ENCODE measurements around the gene SLCO3A1.

The SLCO3A1 gene

GRCh38 chr15:91973481-91973880 is 120.0 kb downstream of the SLCO3A1 start:
- DNase-seq, result no peak

DNA sequence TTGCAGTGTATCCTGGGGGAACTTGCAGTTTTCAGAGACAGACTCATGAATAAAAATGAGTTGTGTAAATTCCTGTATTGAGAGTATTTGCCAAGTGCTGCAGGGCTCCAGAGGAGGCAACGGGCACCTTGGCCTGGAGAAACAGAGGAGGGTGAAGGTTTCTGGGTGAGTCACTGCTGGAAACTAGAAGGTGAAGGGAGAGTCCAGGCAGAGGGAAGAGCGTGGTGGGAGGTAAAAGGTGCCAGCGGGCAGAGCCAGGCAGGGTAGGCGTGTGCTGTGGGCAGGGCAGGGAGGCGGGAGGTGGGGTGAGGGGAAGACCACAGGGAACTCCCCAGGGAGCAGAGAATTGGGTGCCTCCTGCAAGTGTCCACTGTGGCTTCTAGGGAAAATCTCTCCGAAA is 120.8 kb downstream of the SLCO3A1 start:
- DNase-seq, result no peak

DNA sequence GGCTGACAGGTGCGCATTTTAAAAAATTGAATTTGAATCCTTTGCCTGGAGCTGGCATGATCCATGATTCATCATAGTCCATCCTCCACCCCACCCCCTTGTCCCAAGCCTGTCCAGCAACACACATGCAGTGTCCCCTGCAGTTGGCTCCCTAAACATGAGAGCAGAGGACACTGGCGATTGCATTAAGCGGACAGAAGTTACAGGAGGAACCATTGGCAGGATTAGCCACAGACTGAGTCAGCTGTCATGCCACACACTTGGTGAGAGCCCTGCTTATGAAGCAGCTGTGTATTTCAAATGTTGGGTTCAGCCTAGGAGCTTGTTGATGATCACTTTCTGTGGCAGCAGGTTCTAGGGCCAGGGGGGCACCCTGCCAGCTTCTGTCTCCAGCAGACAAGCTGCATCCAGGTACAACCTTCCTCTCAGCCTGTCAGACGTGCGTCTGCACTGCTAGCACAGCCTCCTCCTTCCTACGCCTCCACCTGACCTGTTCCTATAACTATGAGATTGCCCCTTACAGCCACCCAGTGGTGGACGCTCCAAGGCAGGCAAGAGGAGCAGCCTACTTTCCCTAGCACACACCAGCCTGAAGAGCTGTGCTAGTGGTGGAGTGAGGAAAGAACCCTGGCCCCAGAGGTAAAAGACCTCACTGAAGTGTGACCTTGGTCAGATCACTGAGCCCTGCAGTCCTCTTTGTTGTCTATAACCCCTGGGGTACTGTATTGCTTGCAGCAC is 121.9 kb downstream of the SLCO3A1 start:
- DNase-seq, result no peak

DNA sequence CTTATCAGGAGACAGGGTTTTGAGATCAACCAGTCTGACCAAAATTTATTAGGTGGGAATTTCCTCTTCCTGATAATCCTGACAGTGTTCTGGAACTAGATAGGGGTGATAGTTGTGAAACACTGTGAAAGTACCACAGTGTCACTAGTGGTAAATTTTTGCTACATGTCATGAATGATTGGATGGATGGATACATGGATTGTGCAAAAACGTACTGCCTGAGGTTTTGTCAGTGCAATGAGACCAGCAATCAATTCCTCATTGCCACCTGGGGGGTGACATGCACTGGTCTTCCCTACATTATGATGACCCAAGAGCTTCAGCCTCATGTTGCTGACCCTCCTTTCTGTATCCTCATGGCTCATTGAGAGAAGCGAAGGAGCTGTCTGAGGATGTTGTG is 123.5 kb downstream of the SLCO3A1 start:
- DNase-seq, result no peak

DNA sequence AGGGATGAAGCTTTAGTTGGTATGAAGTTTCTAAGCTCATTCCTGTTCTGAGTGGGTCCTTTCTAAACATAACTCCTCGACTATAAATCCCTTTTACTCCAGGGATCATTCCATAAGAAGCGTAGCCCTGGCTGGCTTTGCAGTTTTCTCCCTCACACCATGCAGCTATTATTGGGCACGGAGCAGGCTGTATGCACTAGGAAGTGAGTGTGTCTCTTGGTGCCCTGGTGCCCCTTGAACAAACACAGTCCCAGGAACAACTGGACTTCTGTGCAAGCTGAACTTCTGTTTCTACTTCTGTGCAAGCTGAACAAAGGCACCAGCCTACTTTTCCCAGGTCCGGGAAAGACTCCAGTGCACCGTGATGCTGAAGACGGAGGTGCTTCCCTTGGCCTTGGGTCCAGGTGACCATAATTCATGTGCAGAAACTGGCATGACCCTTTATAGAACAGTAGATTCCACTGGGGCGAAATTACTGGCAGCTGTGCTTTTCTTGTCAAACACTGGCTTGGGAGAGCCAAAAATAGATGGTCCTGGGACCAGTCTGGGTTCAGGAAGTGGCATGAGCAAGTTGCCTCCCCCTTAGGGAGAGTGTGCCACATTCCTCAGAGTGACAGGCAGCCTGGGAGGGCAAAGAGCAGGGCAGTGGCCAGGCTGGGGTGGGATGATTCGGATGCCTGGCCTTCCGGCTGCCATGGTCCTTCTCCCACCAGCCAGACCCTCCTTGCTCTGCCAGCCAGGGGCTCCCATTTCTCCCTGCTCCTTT is 127.2 kb downstream of the SLCO3A1 start:
- no peak for DNase-seq

- no peak for DNase-seq
Measured at GRCh38 chr15:91981821-91982800, 128.6 kb downstream of the SLCO3A1 start.

DNA sequence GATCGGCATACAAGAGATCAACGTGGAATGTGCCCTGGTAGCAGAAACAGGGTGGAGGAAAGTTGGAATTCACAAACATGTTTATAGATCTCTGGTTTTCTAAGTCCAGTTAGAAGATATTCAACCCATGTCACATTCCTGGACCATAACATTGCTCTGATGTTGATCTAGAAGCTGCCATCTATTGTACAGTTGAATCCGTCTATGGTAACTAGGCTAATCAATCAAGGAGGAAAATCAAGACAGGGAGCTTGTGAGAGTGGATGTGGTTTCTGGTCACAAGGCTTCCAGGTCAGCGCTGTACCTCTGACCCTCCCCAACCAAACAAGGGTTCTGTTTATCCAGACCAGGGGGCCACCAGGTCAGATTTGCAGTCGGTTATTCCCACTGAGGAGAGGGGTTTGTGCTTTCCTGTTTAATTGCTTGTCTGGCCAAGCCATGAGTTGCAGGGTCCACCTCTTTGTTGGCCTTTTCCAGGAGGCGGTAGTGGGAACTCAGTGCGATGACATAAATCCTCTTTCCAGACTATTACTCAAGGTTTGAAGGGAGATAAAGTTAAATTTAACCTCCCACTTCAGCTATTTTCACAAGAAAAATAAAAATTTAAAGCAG is 130.3 kb downstream of the SLCO3A1 start:
- no peak for DNase-seq

DNA sequence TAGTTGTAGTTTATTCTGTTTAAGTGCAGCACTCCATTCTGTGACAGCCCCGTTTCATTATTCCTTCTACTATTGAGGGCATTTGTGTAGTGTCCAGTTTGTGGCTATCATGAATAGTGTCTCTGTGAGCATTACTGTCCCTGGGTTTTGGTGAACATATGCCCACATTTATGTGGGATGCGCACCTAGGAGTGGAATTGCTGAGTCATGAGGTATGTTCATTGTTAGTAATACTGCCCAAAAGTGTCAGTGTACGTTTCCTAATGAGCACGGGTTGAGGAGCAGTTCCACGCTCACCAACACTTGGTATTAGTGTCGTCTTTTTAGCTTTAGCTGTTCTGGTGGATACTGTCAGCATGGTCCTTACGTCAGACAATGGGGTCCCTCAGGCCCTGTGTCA is 131.8 kb downstream of the SLCO3A1 start:
- DNase-seq, result no peak

- no peak for DNase-seq
Measured at GRCh38 chr15:91988071-91988470, 134.6 kb downstream of the SLCO3A1 start.

DNA sequence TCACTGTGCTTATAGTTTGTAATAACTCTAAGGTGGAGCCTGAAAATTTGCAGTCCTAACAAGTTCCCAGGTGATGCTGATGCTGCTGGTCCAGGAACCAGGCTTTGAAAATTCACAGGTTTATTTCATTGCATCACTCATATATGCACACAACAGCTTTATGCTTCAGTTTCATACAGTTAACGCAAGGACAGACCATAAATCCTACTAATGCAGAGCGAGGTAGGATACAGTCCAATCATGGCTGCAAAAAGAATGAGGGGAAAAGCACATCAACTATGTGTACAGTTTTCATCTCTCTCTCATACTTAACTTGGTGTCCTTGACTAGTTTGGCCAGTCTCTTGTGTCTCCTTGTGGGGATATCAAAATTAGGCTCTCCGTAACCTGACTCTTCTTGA is 135.1 kb downstream of the SLCO3A1 start:
- no peak for DNase-seq

- no peak for DNase-seq
Measured at GRCh38 chr15:91989821-91990220, 136.3 kb downstream of the SLCO3A1 start.

DNA sequence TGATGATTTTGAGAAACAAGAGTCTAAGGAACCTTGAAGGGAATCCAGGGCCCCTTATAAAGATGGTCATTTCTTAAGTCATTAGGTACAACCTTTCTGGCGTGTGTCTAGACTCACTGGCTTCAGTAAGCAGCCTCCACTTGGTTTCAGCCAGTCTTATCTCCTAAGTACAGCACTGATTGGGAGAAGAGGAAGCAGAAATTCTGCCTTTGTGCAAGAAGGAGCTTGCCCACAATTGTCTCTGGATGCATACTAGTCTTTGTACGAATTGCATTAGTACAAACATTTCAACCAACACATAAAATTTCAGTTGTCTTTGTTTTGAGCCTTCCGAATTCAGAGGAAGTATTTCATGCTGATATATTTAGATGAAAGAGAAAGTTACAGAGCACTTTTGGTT is 139.4 kb downstream of the SLCO3A1 start:
- no peak for DNase-seq

- DNase-seq, result no peak
Measured at GRCh38 chr15:91995146-91995545, 141.6 kb downstream of the SLCO3A1 start.

GRCh38 chr15:91997163-91997562 is 143.7 kb downstream of the SLCO3A1 start:
- no peak for DNase-seq

DNA sequence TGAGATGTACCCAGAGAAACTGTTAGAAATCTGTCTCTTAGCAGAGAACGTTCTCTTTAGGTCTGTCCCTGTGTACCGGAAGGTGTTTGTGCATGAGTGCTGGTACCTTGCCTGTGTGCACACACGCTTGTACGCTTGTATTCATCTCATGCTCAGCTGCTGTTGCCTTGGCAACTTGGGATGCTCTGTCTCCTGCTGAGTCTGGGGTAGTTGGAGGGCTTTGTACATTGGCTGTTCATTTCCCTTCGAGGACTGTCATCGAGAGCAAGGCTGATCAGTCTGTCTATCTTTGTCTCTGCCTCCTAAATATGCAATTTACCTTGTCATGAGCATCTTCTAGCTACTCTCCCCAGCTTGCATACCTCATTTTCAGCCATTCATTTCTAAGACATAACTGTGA is 147.2 kb downstream of the SLCO3A1 start:
- no peak for DNase-seq

DNA sequence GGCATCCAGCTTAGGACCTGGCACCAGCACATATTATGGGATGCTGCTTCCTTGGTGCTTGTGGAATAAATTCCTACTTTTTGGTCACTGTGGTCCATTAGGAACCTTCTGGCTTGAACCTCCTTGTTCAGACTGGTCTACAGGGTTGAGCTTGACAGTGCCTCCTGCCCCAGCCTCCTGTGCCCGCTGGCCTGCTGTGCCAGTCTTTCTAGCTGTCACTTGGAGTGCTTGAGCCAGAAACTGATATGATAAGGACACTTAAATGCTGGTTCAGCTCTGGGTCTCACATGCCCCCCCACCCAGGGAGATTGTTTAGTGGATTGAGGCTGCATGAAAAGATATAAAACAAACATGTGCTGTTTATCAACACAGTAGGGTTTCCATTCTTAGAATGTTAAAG is 147.8 kb downstream of the SLCO3A1 start:
- no peak for DNase-seq

DNA sequence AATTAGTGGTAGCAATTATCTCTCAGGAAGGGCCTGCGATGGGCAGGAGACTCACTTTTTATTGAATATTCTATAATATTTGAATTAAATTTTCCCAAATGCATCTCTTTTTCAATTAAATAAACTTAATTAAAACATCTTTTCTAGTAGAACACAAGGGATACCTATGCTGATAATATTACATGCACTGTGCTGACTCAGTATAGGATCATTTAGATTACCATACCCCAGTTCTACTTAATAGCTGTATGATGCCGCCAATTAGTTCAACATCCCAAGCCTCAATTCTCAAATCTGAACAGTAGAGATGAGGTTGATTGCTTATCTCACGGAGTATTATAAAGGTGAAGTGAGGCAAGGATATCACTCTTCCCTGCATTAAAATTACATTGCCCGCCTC is 149.2 kb downstream of the SLCO3A1 start:
- DNase-seq, result no peak

GRCh38 chr15:92003515-92004067 is 150.1 kb downstream of the SLCO3A1 start:
- no peak for DNase-seq

DNA sequence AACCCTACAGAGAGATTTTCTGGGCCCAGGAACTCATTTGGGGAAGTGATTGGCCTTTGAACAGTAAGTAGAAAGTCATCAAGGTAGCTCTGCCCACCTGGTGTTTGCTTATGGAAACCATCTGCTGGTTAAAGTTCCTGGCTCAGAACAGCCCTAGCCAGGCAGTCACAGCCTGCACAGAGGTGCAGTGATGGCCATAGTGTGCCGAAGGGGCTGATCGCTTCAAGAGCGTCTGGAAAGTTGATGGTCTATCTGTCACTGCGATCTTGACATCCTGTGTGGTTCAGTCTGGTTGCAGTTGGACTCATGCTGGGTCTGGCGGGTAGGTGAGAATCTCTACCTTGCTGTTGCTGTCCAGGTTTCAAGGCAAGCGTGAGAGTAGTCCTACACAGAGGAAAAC is 151.6 kb downstream of the SLCO3A1 start:
- DNase-seq, result no peak

- no peak for DNase-seq
Measured at GRCh38 chr15:92006186-92007028, 152.9 kb downstream of the SLCO3A1 start.

GRCh38 chr15:92009162-92009561 is 155.7 kb downstream of the SLCO3A1 start:
- DNase-seq, result no peak
